SH-SY5Y (cell line): ENCODE measurements around the gene ALLC.

ENCODE experiments used
- GATA2 ChIP-seq: IDR thresholded peaks from 2 replicates; pipeline ENCODE4 v1.6.1; 2011; ENCODE audit warnings: mild to moderate bottlenecking, low read depth, low read length
- GATA3 ChIP-seq: IDR thresholded peaks from 2 replicates; pipeline ENCODE4 v1.6.1; 2011; ENCODE audit warnings: low read depth, mild to moderate bottlenecking, low read length, moderate library complexity

- TF ChIP-seq GATA2 (no peak), GATA3 (no peak)
These were observed 1.9 kb upstream of the ALLC start for GRCh38 chr2:3655871-3656761.
